NCI-H2171 (cell line): Measurements from ENCODE around the gene HOXB1.

Source experiments
- DNase-seq: peaks from one replicate; lab custom pipeline; 2025; lab: John Stamatoyannopoulos, UW

HOXB1 gene

GRCh38 chr17:48567646-48568354 is 37.0 kb upstream of the HOXB1 start:
- DNase-seq: no peak

GRCh38 chr17:48567209-48567608 is 36.4 kb upstream of the HOXB1 start:
- DNase-seq: no peak

- DNase-seq: no peak
These were observed 35.9 kb upstream of the HOXB1 start for GRCh38 chr17:48566717-48567116.

GRCh38 chr17:48565925-48566710 is 35.3 kb upstream of the HOXB1 start:
- no peak for DNase-seq

- DNase-seq: no peak
These were observed 34.3 kb upstream of the HOXB1 start for GRCh38 chr17:48565022-48565554.

- no peak for DNase-seq
These were observed 33.6 kb upstream of the HOXB1 start for GRCh38 chr17:48564188-48565021.

- DNase-seq: no peak
These were observed 33.0 kb upstream of the HOXB1 start for GRCh38 chr17:48563867-48564187.

GRCh38 chr17:48563385-48563838 is 32.6 kb upstream of the HOXB1 start:
- no peak for DNase-seq

GRCh38 chr17:48562934-48563333 is 32.1 kb upstream of the HOXB1 start:
- no peak for DNase-seq

GRCh38 chr17:48561884-48562810 is 31.3 kb upstream of the HOXB1 start:
- DNase-seq: no peak

GRCh38 chr17:48559840-48560817 is 29.3 kb upstream of the HOXB1 start:
- no peak for DNase-seq

GRCh38 chr17:48559122-48559839 is 28.5 kb upstream of the HOXB1 start:
- DNase-seq: no peak

- no peak for DNase-seq
These were observed 28.0 kb upstream of the HOXB1 start for GRCh38 chr17:48558831-48559121.

GRCh38 chr17:48558057-48558830 is 27.4 kb upstream of the HOXB1 start:
- DNase-seq: no peak

- no peak for DNase-seq
These were observed 26.0 kb upstream of the HOXB1 start for GRCh38 chr17:48556576-48557401.

GRCh38 chr17:48556229-48556575 is 25.4 kb upstream of the HOXB1 start:
- no peak for DNase-seq

- no peak for DNase-seq
These were observed 24.7 kb upstream of the HOXB1 start for GRCh38 chr17:48555258-48556228.
